Right forelimb (tissue), 1 donor: Measurements from ENCODE around the gene TMCC2.
"Not testable (repeated sequence)": the region's sequence is repeated elsewhere in the genome, so short reads cannot be mapped to it uniquely, and the experiment has no call there.

Experiments
- DNase-seq: peaks from one replicate; pipeline ENCODE4 v3.0.0-alpha.2; 2018

Gene TMCC2

GRCh38 chr1:205263580-205264190, 35.9 kb downstream of the TMCC2 start:
- DNase-seq = no peak

GRCh38 chr1:205266611-205267305, 39.0 kb downstream of the TMCC2 start:
- no peak for DNase-seq

- DNase-seq = no peak
Measured at GRCh38 chr1:205267306-205267902, 39.7 kb downstream of the TMCC2 start.

GRCh38 chr1:205268846-205269680, 41.3 kb downstream of the TMCC2 start:
- no peak for DNase-seq

GRCh38 chr1:205269711-205270110, 42.0 kb downstream of the TMCC2 start:
- DNase-seq = no peak

- DNase-seq = no peak
Measured at GRCh38 chr1:205270271-205270670, 42.5 kb downstream of the TMCC2 start.

- DNase-seq = no peak
Measured at GRCh38 chr1:205270764-205271163, 43.0 kb downstream of the TMCC2 start.

GRCh38 chr1:205271277-205271676, 43.5 kb downstream of the TMCC2 start:
- no peak for DNase-seq

GRCh38 chr1:205271745-205272144, 44.0 kb downstream of the TMCC2 start:
- no peak for DNase-seq

GRCh38 chr1:205272536-205272935, 44.8 kb downstream of the TMCC2 start:
- DNase-seq = no peak

GRCh38 chr1:205273551-205273982, 45.8 kb downstream of the TMCC2 start:
- DNase-seq = peak; percentile 88

- DNase-seq = no peak
Measured at GRCh38 chr1:205274041-205274691, 46.4 kb downstream of the TMCC2 start.

- DNase-seq = no peak
Measured at GRCh38 chr1:205275133-205275532, 47.4 kb downstream of the TMCC2 start.

GRCh38 chr1:205275916-205276688, 48.4 kb downstream of the TMCC2 start:
- no peak for DNase-seq

- no peak for DNase-seq
Measured at GRCh38 chr1:205276689-205277065, 48.9 kb downstream of the TMCC2 start.

GRCh38 chr1:205279986-205280385, 52.2 kb downstream of the TMCC2 start:
- no peak for DNase-seq

GRCh38 chr1:205280666-205281395, 53.1 kb downstream of the TMCC2 start:
- DNase-seq = not testable (repeated sequence)

GRCh38 chr1:205283270-205284147, 55.8 kb downstream of the TMCC2 start:
- DNase-seq = no peak

- DNase-seq = no peak
Measured at GRCh38 chr1:205284420-205285144, 56.8 kb downstream of the TMCC2 start.
